ENCODE results near the gene NRXN3.

- TF ChIP-seq EZH2 (IDR thresholded peaks at IDR 0.05; ENCODE audit: low read length, missing control alignments) (no peak), CTCF (conservative IDR thresholded peaks at IDR 0.05 in 1 of 2, IDR thresholded peaks at IDR 0.05 in 1 of 2; ENCODE audit: low read depth in 1 of 2, low read length in 2 of 2) (no peak)
Observed at GRCh38 chr14:79670811-79671210, 1500.6 kb downstream of the NRXN3 start.

Data from fibroblast of lung (primary cell).